Endothelial cell of umbilical vein (primary cell): Measurements from ENCODE around the gene ZFX. TPM values are rescaled to one million over a fixed set of nuclear protein-coding genes. Genes with fewer than 3 reads are reported as not detected.

Experiments
- BruUV-seq: library from RNA; stranded (reverse); fragments of 400-500 nt; replicated peaks from 2 replicates; lab custom pipeline; 2021; lab: Mats Ljungman, UMichigan
- CTCF ChIA-PET: fragments of 300-600, 350-600 bp; sonication (Branson Sonifier 250); formaldehyde crosslinking; loops from one replicate; lab custom pipeline; 2021; ENCODE audit warnings: antibody characterized with exemption, inconsistent platforms; lab: Charles Lee
- POLR2A ChIA-PET: fragments of 300-600, 350-600 bp; sonication (Branson Sonifier 250); formaldehyde crosslinking; loops from one replicate; lab custom pipeline; 2021; ENCODE audit warnings: antibody characterized with exemption, inconsistent platforms; lab: Charles Lee
- DNase-seq: peaks from one replicate; pipeline ENCODE4 v3.0.0-alpha.2; 2011; ENCODE audit warnings: low read depth, low spot score
- FAIRE-seq: peaks from 2 replicates; lab custom pipeline; 2011; peaks lifted over from hg19 to GRCh38; lab: Jason Lieb, UNC
- H2AFZ ChIP-seq: 2 replicates; pipeline ENCODE4 v1.6.0; 2012; ENCODE audit warnings: low read depth, low read length, control low read depth, inconsistent platforms
- H3K27ac ChIP-seq: 2 replicates; pipeline ENCODE4 v1.5.1; 2011; ENCODE audit warnings: low read depth, mild to moderate bottlenecking, control low read depth, low read length, moderate library complexity; ENCODE audit not compliant: insufficient read depth
- H3K27me3 ChIP-seq, 2 experiments: 2 replicates each; pipeline versions ENCODE4 v1.6.0 to v1.6.1; 2011; ENCODE audit warnings: low read length in 2 of 2, mixed read lengths in 1 of 2; ENCODE audit not compliant: control insufficient read depth in 2 of 2, insufficient read depth in 2 of 2
- H3K36me3 ChIP-seq, 2 experiments: 2 replicates in 1 of 2; 3 replicates in 1 of 2; pipeline ENCODE4 v1.5.1; 2011; ENCODE audit warnings: low read length in 2 of 2, mild to moderate bottlenecking in 1 of 2, moderate library complexity in 1 of 2; ENCODE audit not compliant: control insufficient read depth in 2 of 2, insufficient read depth in 2 of 2; ENCODE audit errors: extremely low read depth in 1 of 2
- H3K4me1 ChIP-seq: 3 replicates; pipeline ENCODE4 v1.5.1; 2011; ENCODE audit warnings: mild to moderate bottlenecking, low read length; ENCODE audit not compliant: control insufficient read depth, insufficient read depth; ENCODE audit errors: extremely low read depth
- H3K4me2 ChIP-seq: 2 replicates; pipeline ENCODE4 v1.6.1; 2011; ENCODE audit warnings: low read length, control low read depth, mixed read lengths; ENCODE audit not compliant: insufficient read depth
- H3K4me3 ChIP-seq, 3 experiments: fragments of 200-600 bp in 1 of 3; sonication (generic), shearing (Covaris generic) in 1 of 3; replicated peaks in 1 of 3; 2 replicates each; pipeline ENCODE4 v1.5.1; 2011 to 2016; ENCODE audit warnings: control low read depth in 3 of 3, low read length in 3 of 3, mild to moderate bottlenecking in 2 of 3, inconsistent platforms in 1 of 3, low read depth in 1 of 3, moderate library complexity in 1 of 3; ENCODE audit not compliant: insufficient read depth in 1 of 3
- H3K79me2 ChIP-seq: 2 replicates; pipeline ENCODE4 v1.6.0; 2012; ENCODE audit warnings: low read length, inconsistent platforms; ENCODE audit not compliant: control insufficient read depth, insufficient read depth
- H3K9ac ChIP-seq: replicated peaks from 2 replicates; pipeline ENCODE3; 2011; ENCODE audit warnings: low read length, control low read depth; ENCODE audit not compliant: insufficient read depth; ENCODE audit errors: extremely low read depth
- H3K9me1 ChIP-seq: replicated peaks from 3 replicates; pipeline ENCODE4 v1.6.0; 2011; ENCODE audit warnings: mild to moderate bottlenecking, low read length; ENCODE audit not compliant: control insufficient read depth, insufficient read depth; ENCODE audit errors: extremely low read depth
- H3K9me3 ChIP-seq: replicated peaks from 2 replicates; pipeline ENCODE4 v1.5.1; 2012; ENCODE audit warnings: low read length, inconsistent platforms; ENCODE audit not compliant: control insufficient read depth, insufficient read depth
- H4K20me1 ChIP-seq: replicated peaks from 2 replicates; pipeline ENCODE3; 2011; ENCODE audit warnings: mild to moderate bottlenecking, low read length; ENCODE audit not compliant: control insufficient read depth, insufficient read depth; ENCODE audit errors: extremely low read depth
- EZH2 ChIP-seq: IDR thresholded peaks from 2 replicates; pipeline ENCODE4 v1.6.1; 2012; ENCODE audit warnings: borderline replicate concordance, low read depth, mild to moderate bottlenecking, moderate library complexity, low read length, inconsistent platforms; ENCODE audit not compliant: severe bottlenecking
- FOS ChIP-seq: IDR thresholded peaks from 2 replicates; pipeline ENCODE4 v1.6.1; 2011; ENCODE audit warnings: mild to moderate bottlenecking, low read length, moderate library complexity, borderline replicate concordance; ENCODE audit not compliant: insufficient read depth
- GATA2 ChIP-seq: IDR thresholded peaks from 2 replicates; pipeline ENCODE4 v1.7.0; 2011; ENCODE audit warnings: low read depth, mild to moderate bottlenecking, moderate library complexity, mixed read lengths, low read length; ENCODE audit not compliant: insufficient read length, insufficient read depth
- JUN ChIP-seq: IDR thresholded peaks from 2 replicates; pipeline ENCODE4 v1.6.1; 2011; ENCODE audit warnings: borderline replicate concordance, low read depth; ENCODE audit not compliant: insufficient read length, insufficient read depth
- MYC ChIP-seq: IDR thresholded peaks from one replicate; pipeline ENCODE4 v1.6.1; 2011; ENCODE audit warnings: mild to moderate bottlenecking, low read depth, low read length
- POLR2A ChIP-seq: IDR thresholded peaks from 2 replicates; pipeline ENCODE4 v1.6.1; 2012; ENCODE audit warnings: low read depth, mild to moderate bottlenecking, control low read depth, low read length
- POLR2AphosphoS5 ChIP-seq: IDR thresholded peaks from 2 replicates; pipeline ENCODE4 v1.6.1; 2012; ENCODE audit warnings: low read depth, mild to moderate bottlenecking, control low read depth, low read length, moderate library complexity; ENCODE audit not compliant: insufficient read depth
- dilution Hi-C: fragments of 300-500 bp; cut with MboI; formaldehyde crosslinking; loops from one replicate; pipeline ENCODE4 v1.15.0; 2019; ENCODE audit warnings: low sequenced_read_pairs; ENCODE audit not compliant: extremely low pct_ligation_motif_present
- intact Hi-C: fragments of 100-400 bp; cut with micrococcal nuclease; formaldehyde crosslinking; loops from one replicate; pipeline ENCODE4 v1.10.0; 2022
- polyA plus RNA-seq, 4 experiments: library from polyadenylated mRNA; depleted of rRNA in 3 of 4; stranded (reverse) in 3 of 4; unstranded in 1 of 4; fragments of >200 nt; gene quantifications; 2 replicates each; pipeline versions ENCODE4 v1.2.1 to v1.2.3, GENCODE V29; 2011 to 2012; ENCODE audit warnings: missing spikeins in 1 of 4
- total RNA-seq: library from RNA; stranded (reverse); gene quantifications from 2 replicates; pipeline ENCODE4 v1.2.3, GENCODE V29; 2021
- TF ChIP-seq, protein P1 (sequence below), 2 donors: IDR thresholded peaks; 1 replicate in 1 of 2; 2 replicates in 1 of 2; pipeline ENCODE4 v1.5.1; 2011; ENCODE audit warnings: low read length in 2 of 2, mild to moderate bottlenecking in 2 of 2, moderate library complexity in 2 of 2, control low read depth in 1 of 2, inconsistent platforms in 1 of 2, low read depth in 1 of 2; ENCODE audit not compliant: insufficient read depth in 1 of 2; ENCODE audit errors: extremely low read depth in 1 of 2
- TF ChIP-seq, protein P2 (sequence below): IDR thresholded peaks from 2 replicates; pipeline ENCODE4 v1.6.1; 2011; ENCODE audit not compliant: insufficient read depth, insufficient read length

ZFX gene
- total and polyA plus RNA-seq, 2 donors (not counting 3 experiments of a cell fraction or from before 2014, with no cell fraction given), result 11.4 to 34.1 TPM

DNA sequence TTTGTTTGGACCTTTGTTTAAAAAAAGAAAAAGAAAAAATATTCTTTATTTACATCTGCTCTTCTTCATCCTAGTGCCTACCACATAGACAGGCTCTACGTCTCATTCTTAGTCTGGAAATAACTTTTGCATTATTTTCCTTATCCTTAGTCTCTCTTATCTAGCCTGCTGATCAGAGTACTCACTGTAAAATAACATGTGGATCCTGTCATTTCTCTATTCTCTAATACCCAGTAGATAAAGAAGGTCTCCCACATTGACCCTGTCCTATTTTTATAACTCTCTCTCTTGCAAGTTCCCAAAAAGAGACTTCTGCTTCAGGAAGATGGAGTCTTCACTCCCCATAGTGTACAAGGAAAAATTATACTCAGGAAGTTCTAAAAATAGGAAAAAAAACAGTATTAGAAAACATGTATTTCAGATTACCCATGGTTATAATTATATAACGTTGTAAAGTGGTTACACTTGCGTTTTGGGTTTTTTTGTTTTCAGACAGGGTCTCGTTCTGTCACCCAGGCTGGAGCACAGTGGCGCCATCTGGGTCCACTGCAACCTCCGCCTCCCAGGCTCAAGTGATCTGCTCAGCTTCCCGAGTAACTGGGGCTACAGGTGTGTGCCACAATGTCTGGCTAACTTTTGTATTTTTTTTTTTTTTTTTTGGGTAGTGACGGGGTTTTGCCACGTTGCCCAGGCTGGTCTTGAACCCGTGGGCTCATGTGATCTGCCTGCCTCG lies 23.8 kb downstream of the ZFX start:
- Histone ChIP-seq H3K27me3 (no peaks in the 10 kb centered on the region), H3K36me3 (peaks cover 0 to 5% of the 10 kb centered on the region in 2 experiments), H2AFZ (no peak overlapping the region), H3K4me2 (no peak overlapping the region), H3K9me3 (no peaks in the 10 kb centered on the region), H3K9me1 (no peaks in the 10 kb centered on the region), H4K20me1 (no peaks in the 10 kb centered on the region), H3K4me3 (no peak overlapping the region), H3K27ac (no peak overlapping the region), H3K4me1 (no peaks in the 10 kb centered on the region), H3K79me2 (peaks cover 62% of the 10 kb centered on the region), H3K9ac (no peak overlapping the region)
- dilution Hi-C loops (no loop called here), intact Hi-C loops (no loop called here)
- DNase-seq (no peak), FAIRE-seq (peak; percentile 78)
- no TSS peak for BruUV-seq
- TF ChIP-seq GATA2 (peak; percentile 25), JUN (no peak), EZH2 (no peak)
- POLR2A ChIA-PET, result no interaction called here
- CTCF ChIA-PET, result interaction anchor here (1.1 kb wide), 1 partner anchor 27 kb away, joined by 4 read pairs; no protein-coding TSS in a partner anchor

DNA sequence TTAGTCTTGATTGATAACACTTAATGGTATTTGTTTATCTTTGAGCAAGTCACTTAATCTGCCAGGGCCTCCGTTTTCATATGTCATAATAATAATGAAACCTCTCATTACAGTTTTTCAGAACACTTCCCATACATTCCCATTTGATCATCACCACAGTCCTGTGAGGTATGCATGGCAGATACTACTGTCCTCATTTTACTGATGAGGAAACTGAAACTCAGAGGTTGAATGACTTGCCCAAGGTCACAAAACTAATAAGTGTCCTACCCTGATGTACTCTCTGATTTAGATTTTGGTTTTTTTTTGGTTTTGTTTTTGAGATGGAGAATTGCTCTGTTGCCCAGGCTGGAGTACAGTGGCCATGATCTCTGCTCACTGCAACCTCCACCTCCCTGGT lies 25.7 kb downstream of the ZFX start:
- H3K4me3 ChIP-seq, result no peak overlapping the region
- no peaks in the 10 kb centered on the region for H3K4me1 ChIP-seq
- FAIRE-seq, result peak; percentile 68
- intact Hi-C loops, result no loop called here
- no peaks in the 10 kb centered on the region for H4K20me1 ChIP-seq
- no peak overlapping the region for H3K9ac ChIP-seq
- dilution Hi-C loops, result no loop called here
- TF ChIP-seq JUN (no peak), MYC (no peak), POLR2AphosphoS5 (no peak), EZH2 (no peak), POLR2A (no peak), FOS (no peak), GATA2 (no peak)
- TF ChIP-seq, protein P1, sequence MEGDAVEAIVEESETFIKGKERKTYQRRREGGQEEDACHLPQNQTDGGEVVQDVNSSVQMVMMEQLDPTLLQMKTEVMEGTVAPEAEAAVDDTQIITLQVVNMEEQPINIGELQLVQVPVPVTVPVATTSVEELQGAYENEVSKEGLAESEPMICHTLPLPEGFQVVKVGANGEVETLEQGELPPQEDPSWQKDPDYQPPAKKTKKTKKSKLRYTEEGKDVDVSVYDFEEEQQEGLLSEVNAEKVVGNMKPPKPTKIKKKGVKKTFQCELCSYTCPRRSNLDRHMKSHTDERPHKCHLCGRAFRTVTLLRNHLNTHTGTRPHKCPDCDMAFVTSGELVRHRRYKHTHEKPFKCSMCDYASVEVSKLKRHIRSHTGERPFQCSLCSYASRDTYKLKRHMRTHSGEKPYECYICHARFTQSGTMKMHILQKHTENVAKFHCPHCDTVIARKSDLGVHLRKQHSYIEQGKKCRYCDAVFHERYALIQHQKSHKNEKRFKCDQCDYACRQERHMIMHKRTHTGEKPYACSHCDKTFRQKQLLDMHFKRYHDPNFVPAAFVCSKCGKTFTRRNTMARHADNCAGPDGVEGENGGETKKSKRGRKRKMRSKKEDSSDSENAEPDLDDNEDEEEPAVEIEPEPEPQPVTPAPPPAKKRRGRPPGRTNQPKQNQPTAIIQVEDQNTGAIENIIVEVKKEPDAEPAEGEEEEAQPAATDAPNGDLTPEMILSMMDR (IDR thresholded peaks at IDR 0.05; ENCODE audit: extremely low read depth in 1 of 2, insufficient read depth in 1 of 2, low read depth in 1 of 2, low read length in 2 of 2), result no peak
- TF ChIP-seq, protein P2, sequence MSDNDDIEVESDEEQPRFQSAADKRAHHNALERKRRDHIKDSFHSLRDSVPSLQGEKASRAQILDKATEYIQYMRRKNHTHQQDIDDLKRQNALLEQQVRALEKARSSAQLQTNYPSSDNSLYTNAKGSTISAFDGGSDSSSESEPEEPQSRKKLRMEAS, result no peak
- no peaks in the 10 kb centered on the region for H3K9me3 ChIP-seq
- no peaks in the 10 kb centered on the region for H3K27me3 ChIP-seq
- no peak overlapping the region for H2AFZ ChIP-seq
- peaks cover 5 to 9% of the 10 kb centered on the region in 2 experiments for H3K36me3 ChIP-seq
- ChIA-PET POLR2A (no interaction called here), CTCF (no interaction called here)
- peaks cover 58% of the 10 kb centered on the region for H3K79me2 ChIP-seq
- BruUV-seq, result no TSS peak
- no peak overlapping the region for H3K4me2 ChIP-seq
- H3K27ac ChIP-seq, result no peak overlapping the region
- DNase-seq, result no peak
- no peaks in the 10 kb centered on the region for H3K9me1 ChIP-seq
